Fibroblast of mammary gland (primary cell): ENCODE results near the gene MLH3.

Experiments
- DNase-seq: peaks from one replicate; pipeline ENCODE4 v3.0.0-alpha.2; 2010; ENCODE audit warnings: low read depth
- H3K4me3 ChIP-seq: 2 replicates; pipeline ENCODE4 v1.5.1; 2011; ENCODE audit warnings: low read depth, mild to moderate bottlenecking, low read length, moderate library complexity; ENCODE audit not compliant: control insufficient read depth
- TF ChIP-seq, protein P1 (sequence below): conservative IDR thresholded peaks from 2 replicates; pipeline ENCODE4 v1.5.1; 2011; ENCODE audit warnings: low read depth, low read length, inconsistent platforms; ENCODE audit not compliant: control insufficient read depth, insufficient read depth

The MLH3 gene

GRCh38 chr14:74980731-74981461 is 70.4 kb downstream of the MLH3 start:
- DNase-seq, result peak; percentile 22
- TF ChIP-seq, protein P1, sequence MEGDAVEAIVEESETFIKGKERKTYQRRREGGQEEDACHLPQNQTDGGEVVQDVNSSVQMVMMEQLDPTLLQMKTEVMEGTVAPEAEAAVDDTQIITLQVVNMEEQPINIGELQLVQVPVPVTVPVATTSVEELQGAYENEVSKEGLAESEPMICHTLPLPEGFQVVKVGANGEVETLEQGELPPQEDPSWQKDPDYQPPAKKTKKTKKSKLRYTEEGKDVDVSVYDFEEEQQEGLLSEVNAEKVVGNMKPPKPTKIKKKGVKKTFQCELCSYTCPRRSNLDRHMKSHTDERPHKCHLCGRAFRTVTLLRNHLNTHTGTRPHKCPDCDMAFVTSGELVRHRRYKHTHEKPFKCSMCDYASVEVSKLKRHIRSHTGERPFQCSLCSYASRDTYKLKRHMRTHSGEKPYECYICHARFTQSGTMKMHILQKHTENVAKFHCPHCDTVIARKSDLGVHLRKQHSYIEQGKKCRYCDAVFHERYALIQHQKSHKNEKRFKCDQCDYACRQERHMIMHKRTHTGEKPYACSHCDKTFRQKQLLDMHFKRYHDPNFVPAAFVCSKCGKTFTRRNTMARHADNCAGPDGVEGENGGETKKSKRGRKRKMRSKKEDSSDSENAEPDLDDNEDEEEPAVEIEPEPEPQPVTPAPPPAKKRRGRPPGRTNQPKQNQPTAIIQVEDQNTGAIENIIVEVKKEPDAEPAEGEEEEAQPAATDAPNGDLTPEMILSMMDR, result no peak
- H3K4me3 ChIP-seq, result no peak overlapping the region

DNA sequence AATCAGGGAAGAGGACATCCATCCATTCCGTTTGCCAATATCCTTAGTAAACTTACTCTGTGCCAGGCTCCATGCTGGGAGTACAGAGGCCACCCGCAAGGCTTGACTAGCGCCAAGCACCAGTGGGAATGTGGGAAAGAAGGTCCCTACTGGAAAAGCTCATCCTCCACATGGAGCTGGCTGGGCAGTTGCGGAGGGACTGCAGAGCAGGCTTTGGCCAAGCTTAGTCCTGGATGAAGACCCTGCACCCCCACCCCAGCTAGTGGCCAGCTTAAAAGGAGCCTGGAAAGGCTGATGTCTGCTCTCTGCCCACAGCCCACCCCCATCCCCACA is 70.9 kb downstream of the MLH3 start:
- no peak for DNase-seq
- TF ChIP-seq, protein P1, result no peak
- H3K4me3 ChIP-seq, result no peak overlapping the region

- TF ChIP-seq, protein P1, result no peak
- H3K4me3 ChIP-seq, result no peak overlapping the region
- DNase-seq, result no peak
Observed at GRCh38 chr14:74979442-74980397, 71.5 kb downstream of the MLH3 start.

- TF ChIP-seq, protein P1, result no peak
- no peak for DNase-seq
Observed at GRCh38 chr14:74979029-74979428, 72.2 kb downstream of the MLH3 start.

GRCh38 chr14:74978416-74978947 is 72.8 kb downstream of the MLH3 start:
- TF ChIP-seq, protein P1, result no peak
- DNase-seq, result no peak

More at GRCh38 chr14:74979029-74979428, 72.2 kb downstream of the MLH3 start:
- no peak overlapping the region for H3K4me3 ChIP-seq

GRCh38 chr14:74977901-74978385 is 73.3 kb downstream of the MLH3 start:
- TF ChIP-seq, protein P1, result no peak
- DNase-seq, result no peak
- no peak overlapping the region for H3K4me3 ChIP-seq

More at GRCh38 chr14:74978416-74978947, 72.8 kb downstream of the MLH3 start:
- no peak overlapping the region for H3K4me3 ChIP-seq
